IMR-90 (cell line): Measurements from ENCODE around the gene SIN3B. TPM values are rescaled to one million over a fixed set of nuclear protein-coding genes. Genes with fewer than 3 reads are reported as not detected.

ENCODE experiments used
- ATAC-seq: fragments of 200-7000 bp; cut with Tn5 transposase; 2 replicates; pipeline ENCODE4 v1.9.1; 2020; ENCODE audit warnings: low read depth, mild to moderate bottlenecking, moderate library complexity
- BruUV-seq: library from RNA; stranded (reverse); fragments of 400-500 nt; replicated peaks from 2 replicates; lab custom pipeline; 2021; lab: Mats Ljungman, UMichigan
- CTCF ChIA-PET: fragments of 300-600 bp; formaldehyde crosslinking; extraction: SDS; loops from one replicate; lab custom pipeline; 2021; ENCODE audit warnings: antibody characterized with exemption; lab: Yijun Ruan, JAX
- POLR2A ChIA-PET: fragments of 300-600 bp; sonication (Branson Sonifier 250); formaldehyde crosslinking; loops from one replicate; lab custom pipeline; 2022; ENCODE audit warnings: antibody characterized with exemption; ENCODE audit not compliant: unreplicated experiment; lab: Charles Lee
- DNase-seq: peaks from one replicate; pipeline ENCODE4 v3.0.0; 2013
- H2AFZ ChIP-seq: replicated peaks from 2 replicates; pipeline ENCODE3; 2013; ENCODE audit warnings: low read length, mild to moderate bottlenecking; ENCODE audit not compliant: poor library complexity
- H2AK5ac ChIP-seq: 2 replicates; pipeline ENCODE4 v1.6.1; 2013; ENCODE audit warnings: low read depth, low read length, inconsistent platforms
- H2AK9ac ChIP-seq: replicated peaks from 2 replicates; pipeline ENCODE3; 2013; ENCODE audit warnings: mild to moderate bottlenecking, low read depth, low read length, moderate library complexity; ENCODE audit not compliant: poor library complexity
- H2BK120ac ChIP-seq: 2 replicates; pipeline ENCODE4 v1.6.1; 2013; ENCODE audit warnings: low read depth, low read length, inconsistent platforms
- H2BK15ac ChIP-seq: 3 replicates; pipeline ENCODE4 v1.6.1; 2013; ENCODE audit warnings: low read depth, low read length, inconsistent platforms
- H2BK20ac ChIP-seq: 2 replicates; pipeline ENCODE4 v1.6.1; 2013; ENCODE audit warnings: low read depth, mild to moderate bottlenecking, inconsistent platforms, low read length, moderate library complexity
- H2BK5ac ChIP-seq: 2 replicates; pipeline ENCODE4 v1.6.1; 2013; ENCODE audit warnings: mild to moderate bottlenecking, low read depth, low read length, inconsistent platforms; ENCODE audit not compliant: poor library complexity, severe bottlenecking
- H3K14ac ChIP-seq: replicated peaks from 2 replicates; pipeline ENCODE4 v1.6.1; 2013; ENCODE audit warnings: low read depth, low read length, inconsistent platforms
- H3K18ac ChIP-seq: 2 replicates; pipeline ENCODE4 v1.6.1; 2013; ENCODE audit warnings: low read depth, low read length, control low read depth
- H3K23ac ChIP-seq: 2 replicates; pipeline ENCODE4 v1.6.1; 2013; ENCODE audit warnings: low read depth, low read length, inconsistent platforms
- H3K27ac ChIP-seq: 2 replicates; pipeline ENCODE4 v1.5.1; 2013; ENCODE audit warnings: mild to moderate bottlenecking, control low read depth, low read length; ENCODE audit not compliant: insufficient read depth
- H3K27me3 ChIP-seq: 2 replicates; pipeline ENCODE4 v1.6.1; 2013; ENCODE audit warnings: low read length; ENCODE audit not compliant: control insufficient read depth, insufficient read depth
- H3K36me3 ChIP-seq: 2 replicates; pipeline ENCODE4 v1.6.1; 2013; ENCODE audit warnings: low read length, mixed read lengths; ENCODE audit not compliant: control insufficient read depth, insufficient read depth
- H3K4ac ChIP-seq: 2 replicates; pipeline ENCODE4 v1.6.1; 2013; ENCODE audit warnings: low read depth, low read length, inconsistent platforms
- H3K4me1 ChIP-seq: 2 replicates; pipeline ENCODE4 v1.6.1; 2013; ENCODE audit warnings: low read length, mixed read lengths; ENCODE audit not compliant: control insufficient read depth, insufficient read depth
- H3K4me2 ChIP-seq: 2 replicates; pipeline ENCODE4 v1.6.1; 2013; ENCODE audit warnings: low read depth, mild to moderate bottlenecking, control low read depth, low read length, moderate library complexity
- H3K4me3 ChIP-seq: 2 replicates; pipeline ENCODE4 v1.5.1; 2013; ENCODE audit warnings: low read depth, mild to moderate bottlenecking, control low read depth, low read length, moderate library complexity; ENCODE audit not compliant: insufficient read depth
- H3K56ac ChIP-seq: 2 replicates; pipeline ENCODE4 v1.6.1; 2013; ENCODE audit warnings: low read length, inconsistent platforms; ENCODE audit not compliant: insufficient read depth; ENCODE audit errors: extremely low read depth
- H3K79me1 ChIP-seq, 2 experiments: 2 replicates each; pipeline ENCODE4 v1.6.1; 2013; ENCODE audit warnings: low read length in 2 of 2, inconsistent platforms in 1 of 2, low read depth in 1 of 2
- H3K9ac ChIP-seq: 2 replicates; pipeline ENCODE4 v1.6.1; 2013; ENCODE audit warnings: low read depth, low read length, control low read depth
- H3K9me1 ChIP-seq: 2 replicates; pipeline ENCODE4 v1.6.1; 2013; ENCODE audit warnings: low read length, inconsistent platforms; ENCODE audit not compliant: insufficient read depth
- H3K9me3 ChIP-seq: 2 replicates; pipeline ENCODE4 v1.6.1; 2013; ENCODE audit warnings: low read length; ENCODE audit not compliant: control insufficient read depth, insufficient read depth
- H4K20me1 ChIP-seq: 2 replicates; pipeline ENCODE4 v1.6.1; 2013; ENCODE audit warnings: low read length, inconsistent platforms; ENCODE audit not compliant: insufficient read depth
- H4K5ac ChIP-seq: 2 replicates; pipeline ENCODE4 v1.6.1; 2013; ENCODE audit warnings: mild to moderate bottlenecking, low read depth, low read length, control low read depth
- H4K8ac ChIP-seq, 2 experiments: 2 replicates each; pipeline ENCODE4 v1.6.1; 2013; ENCODE audit warnings: low read depth in 2 of 2, low read length in 2 of 2, control low read depth in 1 of 2, inconsistent platforms in 1 of 2
- H4K91ac ChIP-seq: 2 replicates; pipeline ENCODE4 v1.6.1; 2013; ENCODE audit warnings: low read depth, low read length, inconsistent platforms; ENCODE audit not compliant: insufficient read depth
- POLR2A ChIP-seq: IDR thresholded peaks from 2 replicates; pipeline ENCODE4 v1.6.1; 2012; ENCODE audit warnings: mild to moderate bottlenecking, low read depth, low read length
- RCOR1 ChIP-seq: IDR thresholded peaks from 2 replicates; pipeline ENCODE4 v1.6.1; 2012; ENCODE audit warnings: mild to moderate bottlenecking, low read length, improper control_type of control experiment; ENCODE audit not compliant: insufficient replicate concordance
- RFX5 ChIP-seq: IDR thresholded peaks from 2 replicates; pipeline ENCODE4 v1.8.0; 2012; ENCODE audit warnings: low read depth, mild to moderate bottlenecking, low read length, moderate library complexity
- WGBS, 2 experiments: methylation state at CpG; one replicate each; pipeline versions ENCODE4 v1.1.5 to v1.1.7; 2013; ENCODE audit warnings: missing lambda C conversion rate in 2 of 2; ENCODE audit not compliant: insufficient read length in 1 of 2; ENCODE audit errors: extremely low coverage in 2 of 2; 5-methylcytosine and 5-hydroxymethylcytosine counted together
- dilution Hi-C: fragments of 300-500 bp; cut with HindIII; formaldehyde crosslinking; loops from one replicate; pipeline ENCODE4 v1.14.3; 2018; ENCODE audit warnings: low sequenced_read_pairs; ENCODE audit not compliant: unreplicated experiment
- in situ Hi-C: fragments of 300-500 bp; cut with MboI; formaldehyde crosslinking; loops from 3 replicates; pipeline ENCODE4 v1.14.3; 2019; ENCODE audit warnings: low sequenced_read_pairs, inconsistent platforms, mixed read lengths
- intact Hi-C: fragments of 100-400 bp; cut with micrococcal nuclease; formaldehyde crosslinking; loops from 2 replicates; pipeline ENCODE4 v1.10.0; 2022
- polyA plus RNA-seq, 3 experiments: library from polyadenylated mRNA; depleted of rRNA; stranded (reverse); fragments of >200 nt; gene quantifications; 2 replicates each; pipeline ENCODE4 v1.2.3, GENCODE V29; 2012; ENCODE audit warnings: low replicate concordance in 1 of 3
- total RNA-seq: library from RNA; depleted of rRNA; stranded (reverse); fragments of >200 nt; gene quantifications from 2 replicates; pipeline ENCODE4 v1.2.3, GENCODE V29; 2012

The SIN3B gene
- total and polyA plus RNA-seq, 2 of the 4 experiments (the other 2 are of a cell fraction): 7.9 to 40.0 TPM

- Histone ChIP-seq H3K27ac (no peak overlapping the region), H3K4ac (no peak overlapping the region), H3K9me3 (no peaks in the 10 kb centered on the region), H3K14ac (no peak overlapping the region), H3K36me3 (no peaks in the 10 kb centered on the region), H4K5ac (no peak overlapping the region), H2AK9ac (no peak overlapping the region), H4K91ac (no peak overlapping the region), H3K4me2 (no peak overlapping the region), H3K79me1 (no peaks in the 10 kb centered on the region), H2BK120ac (no peak overlapping the region), H2BK15ac (no peak overlapping the region), H4K20me1 (no peaks in the 10 kb centered on the region), H3K27me3 (peaks cover 2% of the 10 kb centered on the region; the same call in 1 of the 2 replicates), H2AFZ (no peak overlapping the region), H3K9ac (no peak overlapping the region), H2AK5ac (no peak overlapping the region), H3K56ac (no peak overlapping the region), H4K8ac (no peak overlapping the region), H2BK20ac (no peak overlapping the region), H3K4me3 (no peak overlapping the region), H3K9me1 (no peaks in the 10 kb centered on the region), H3K4me1 (no peaks in the 10 kb centered on the region), H3K18ac (no peak overlapping the region), H3K23ac (no peak overlapping the region), H2BK5ac (no peak overlapping the region)
- WGBS, 2 experiments: no CpG with 5 or more reads among the region's 5 CpGs
- dilution Hi-C loops (no loop called here), intact Hi-C loops (no loop called here), in situ Hi-C loops (no loop called here)
- TF ChIP-seq RFX5 (no peak), POLR2A (no peak), RCOR1 (no peak)
- no TSS peak for BruUV-seq
- ChIA-PET POLR2A (no interaction called here), CTCF (no interaction called here)
- ATAC-seq (no peak), DNase-seq (no peak)
These were observed 75.4 kb downstream of the SIN3B start for GRCh38 chr19:16904599-16904998.
